Transverse colon (tissue), 3 donors: ENCODE data around the gene PALM.

Experiments
- CTCF ChIP-seq, 5 experiments: fragments of 200-600 bp in 3 of 5; fragments of 450-650 bp in 2 of 5; sonication (generic) in 3 of 5; IDR thresholded peaks; 1 replicate in 2 of 5; 2 replicates in 3 of 5; pipeline ENCODE4 v1.5.1; 2016 to 2017; ENCODE audit warnings: antibody characterized with exemption in 5 of 5, inconsistent platforms in 3 of 5, mild to moderate bottlenecking in 2 of 5, moderate library complexity in 1 of 5
- POLR2A ChIP-seq: fragments of 450-650 bp; IDR thresholded peaks from one replicate; pipeline ENCODE4 v1.6.1; 2016; ENCODE audit warnings: antibody characterized with exemption, mild to moderate bottlenecking, moderate library complexity

- TF ChIP-seq CTCF (IDR thresholded peaks at IDR 0.05) (peak; percentile 30 to 48 (median 42)), POLR2A (no peak)
These were observed 62.6 kb downstream of the PALM start for GRCh38 chr19:771332-771785.
